HG02763 (cell line): ENCODE measurements around the gene IL24.

Experiments used
- ATAC-seq: cut with Tn5 transposase; IDR thresholded peaks from one replicate; pipeline ENCODE4 v1.9.1; 2021; ENCODE audit warnings: mild to moderate bottlenecking, moderate library complexity; ENCODE audit not compliant: unreplicated experiment

IL24 gene

DNA sequence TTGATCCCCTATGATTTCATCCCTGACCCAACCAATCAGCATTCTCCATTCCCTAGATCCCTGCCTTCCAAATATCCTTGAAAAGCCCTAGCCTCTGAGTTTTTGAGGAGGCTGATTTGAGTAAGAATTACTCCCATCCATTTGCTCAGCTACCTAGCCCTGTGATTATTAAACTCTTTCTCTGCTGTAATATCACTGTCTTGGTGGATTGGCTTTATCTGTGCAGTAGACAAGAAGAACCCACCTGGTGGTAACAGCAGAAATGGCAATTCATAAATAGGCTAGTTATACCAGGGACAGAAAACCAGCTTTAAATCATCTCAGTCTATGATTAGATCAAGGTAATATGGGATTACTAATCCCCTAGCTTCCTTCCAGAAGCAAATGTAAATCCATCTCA is 18.8 kb upstream of the IL24 start:
- no peak for ATAC-seq

GRCh38 chr1:206880314-206880713 is 16.9 kb upstream of the IL24 start:
- no peak for ATAC-seq

GRCh38 chr1:206882555-206882954 is 14.7 kb upstream of the IL24 start:
- ATAC-seq: no peak

GRCh38 chr1:206883160-206883559 is 14.1 kb upstream of the IL24 start:
- ATAC-seq: no peak

DNA sequence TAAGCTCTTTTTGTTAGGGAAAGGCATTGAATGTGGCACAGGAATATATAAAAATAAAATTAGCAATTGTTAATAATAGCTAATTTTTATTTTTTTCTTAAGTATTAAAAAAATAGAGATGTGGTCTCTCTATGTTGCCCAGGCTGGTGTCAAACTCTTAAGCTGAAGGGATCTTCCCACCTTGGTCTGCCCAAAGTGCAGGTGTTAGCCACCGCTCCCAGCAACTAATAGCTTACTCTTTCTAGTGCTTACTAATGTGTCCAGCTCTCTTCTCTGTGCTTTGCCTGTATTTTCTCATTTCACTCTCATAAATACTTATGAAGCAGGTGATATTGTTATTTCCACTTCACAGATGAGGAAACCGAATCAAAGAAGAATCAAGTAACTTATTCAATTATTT is 13.4 kb upstream of the IL24 start:
- no peak for ATAC-seq

- ATAC-seq: no peak
Observed at GRCh38 chr1:206885341-206886060, 11.7 kb upstream of the IL24 start.

DNA sequence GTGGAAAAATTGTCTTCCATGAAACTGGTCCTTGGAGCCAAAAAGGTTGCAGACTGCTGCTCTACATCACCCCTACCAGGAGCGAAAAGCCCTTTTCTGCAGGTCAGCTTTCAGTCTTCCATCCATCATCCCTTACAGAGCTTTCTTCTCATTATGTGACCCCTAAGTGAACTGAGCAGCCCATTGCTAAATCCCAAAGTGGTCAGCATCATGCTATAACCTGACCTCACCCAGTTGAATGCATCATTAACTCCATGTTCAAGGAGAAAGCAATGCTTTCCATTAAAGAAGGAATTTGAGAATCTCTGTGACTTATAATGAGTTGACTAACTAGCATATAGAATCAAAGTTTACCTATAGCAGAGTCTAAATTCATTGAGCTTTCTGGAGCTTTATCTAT is 10.4 kb upstream of the IL24 start:
- ATAC-seq: no peak

GRCh38 chr1:206887701-206888100 is 9.5 kb upstream of the IL24 start:
- no peak for ATAC-seq

GRCh38 chr1:206890125-206891060 is 6.8 kb upstream of the IL24 start:
- no peak for ATAC-seq

DNA sequence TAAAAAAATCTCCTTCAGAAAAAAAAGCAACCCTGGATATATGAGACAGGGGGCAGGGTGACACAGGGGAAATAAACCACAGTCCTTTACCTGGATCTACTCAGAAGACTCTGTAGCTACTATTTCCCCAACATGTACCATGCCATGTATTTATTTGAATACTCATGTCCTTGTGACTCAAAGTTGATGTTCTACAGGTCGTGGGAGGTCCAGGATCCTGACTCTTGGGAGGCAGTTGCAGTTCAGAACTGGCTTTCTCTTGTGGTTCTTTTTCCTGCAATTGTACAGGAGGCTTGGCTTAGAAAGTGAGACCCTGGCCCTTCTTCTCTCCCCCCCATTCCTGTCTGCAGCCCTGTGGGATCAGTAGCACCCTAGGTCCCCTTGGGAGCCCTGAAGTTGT is 5.8 kb upstream of the IL24 start:
- ATAC-seq: no peak

DNA sequence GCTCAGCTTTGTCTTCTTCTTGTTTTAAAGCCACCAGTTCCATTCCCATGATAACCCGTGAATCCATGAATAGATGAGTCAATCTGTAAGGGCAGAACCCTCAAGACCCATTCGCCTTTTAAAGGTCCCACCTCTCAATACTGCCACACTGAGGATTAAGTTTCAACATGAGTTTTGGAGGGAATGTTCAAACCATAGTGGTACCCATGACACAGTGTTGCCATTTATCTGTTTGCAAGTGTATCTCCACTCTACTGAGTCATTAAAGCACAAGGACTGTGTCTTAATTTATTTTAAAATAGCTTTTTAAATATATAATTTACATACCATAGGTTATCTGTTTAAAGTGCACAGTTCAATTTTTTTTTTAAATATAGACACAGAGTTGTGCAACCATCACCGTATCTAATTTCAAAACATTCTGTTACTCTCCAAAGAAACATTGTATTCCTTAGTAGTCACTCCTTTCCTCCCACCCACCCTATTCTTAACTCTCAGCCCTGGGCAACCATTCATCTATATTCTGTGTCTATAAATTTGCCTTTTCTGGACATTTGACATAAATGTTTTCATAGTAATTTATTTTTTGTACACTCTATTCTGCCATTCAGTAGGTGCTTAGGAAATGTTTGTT is 4.8 kb upstream of the IL24 start:
- ATAC-seq: no peak

- no peak for ATAC-seq
Observed at GRCh38 chr1:206893380-206893779, 3.9 kb upstream of the IL24 start.

- ATAC-seq: no peak
Observed at GRCh38 chr1:206895325-206895724, 1.9 kb upstream of the IL24 start.

GRCh38 chr1:206895837-206896242 is 1.4 kb upstream of the IL24 start:
- no peak for ATAC-seq

DNA sequence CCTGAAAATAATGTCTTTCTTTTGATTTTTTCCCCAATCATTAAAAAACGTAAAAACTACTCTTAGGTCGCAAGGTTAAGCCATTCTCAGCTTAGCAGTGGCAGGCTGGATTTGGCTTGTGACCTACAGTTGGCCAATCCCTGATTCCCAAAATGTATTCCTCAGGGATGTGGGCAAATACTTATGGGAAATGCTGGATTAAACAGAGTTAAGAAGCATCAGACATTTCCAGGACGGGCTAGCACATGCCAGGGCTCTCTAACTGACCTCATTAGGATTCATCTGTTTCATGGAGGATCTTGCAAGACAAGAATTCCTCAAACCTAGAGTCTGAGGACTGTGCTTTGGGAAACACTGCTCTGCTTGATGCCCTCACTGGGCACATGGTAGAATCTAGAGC is 982 bp upstream of the IL24 start:
- no peak for ATAC-seq

DNA sequence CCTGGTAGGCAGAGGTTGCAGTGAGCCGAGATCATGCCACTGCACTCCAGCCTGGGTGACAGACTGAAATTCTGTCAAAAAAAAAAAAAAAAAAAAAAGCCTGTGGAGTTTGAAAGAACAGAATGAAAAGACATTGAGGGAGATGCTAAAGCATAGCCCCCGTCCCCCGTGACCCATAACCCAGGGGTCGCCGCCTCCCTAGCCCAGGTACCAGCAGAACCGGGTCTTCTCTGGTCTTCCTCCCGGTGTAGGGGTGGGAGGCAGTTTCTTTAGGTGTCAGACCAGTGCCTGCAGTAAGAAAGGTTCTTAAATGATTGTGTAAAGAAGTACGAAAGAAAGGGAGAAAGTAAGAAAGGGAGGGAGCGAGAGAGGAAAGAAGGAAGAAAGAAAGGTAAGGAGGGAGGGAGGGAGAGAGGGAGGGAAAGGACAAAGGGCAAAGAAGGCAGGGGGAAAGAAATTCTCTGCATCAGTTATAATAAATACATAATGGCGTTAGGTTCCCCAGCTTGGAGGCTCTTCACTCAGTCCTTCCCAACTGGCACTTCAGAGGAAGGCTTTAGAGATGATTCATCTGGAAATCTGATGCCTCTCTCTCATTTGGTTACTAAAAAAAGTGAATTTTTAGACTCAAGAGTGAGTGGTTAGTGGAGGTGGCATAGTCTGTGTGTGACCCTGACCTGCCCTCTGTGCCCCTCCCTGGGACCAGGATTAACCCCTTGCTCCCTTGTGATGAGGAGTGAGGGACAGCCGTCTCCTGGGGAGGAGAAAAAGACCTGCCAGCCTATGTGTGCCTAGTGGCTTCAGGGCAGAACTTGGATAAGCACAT is 1.1 kb downstream of the IL24 start:
- no peak for ATAC-seq

- ATAC-seq: no peak
Observed at GRCh38 chr1:206898915-206899431, 1.7 kb downstream of the IL24 start.

DNA sequence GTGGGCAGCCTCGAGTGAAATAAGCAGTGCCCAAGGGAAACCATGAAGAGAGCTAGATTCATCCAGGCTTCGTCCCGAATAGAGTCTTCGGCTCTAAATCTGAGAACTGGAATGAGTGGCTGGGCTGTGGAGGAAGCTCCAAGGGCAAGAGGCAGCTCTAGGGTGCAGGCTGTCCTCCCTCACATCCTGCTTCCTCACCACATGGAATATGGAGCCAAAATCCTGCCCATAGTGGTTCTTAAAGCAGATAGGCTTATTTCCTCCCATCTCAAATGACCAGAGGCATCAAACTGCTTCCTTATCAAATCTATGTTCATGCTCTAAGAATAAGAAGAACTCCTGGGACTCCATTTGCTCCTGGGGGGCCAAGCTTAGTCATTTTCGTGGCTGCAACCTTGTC is 2.5 kb downstream of the IL24 start:
- ATAC-seq: no peak

DNA sequence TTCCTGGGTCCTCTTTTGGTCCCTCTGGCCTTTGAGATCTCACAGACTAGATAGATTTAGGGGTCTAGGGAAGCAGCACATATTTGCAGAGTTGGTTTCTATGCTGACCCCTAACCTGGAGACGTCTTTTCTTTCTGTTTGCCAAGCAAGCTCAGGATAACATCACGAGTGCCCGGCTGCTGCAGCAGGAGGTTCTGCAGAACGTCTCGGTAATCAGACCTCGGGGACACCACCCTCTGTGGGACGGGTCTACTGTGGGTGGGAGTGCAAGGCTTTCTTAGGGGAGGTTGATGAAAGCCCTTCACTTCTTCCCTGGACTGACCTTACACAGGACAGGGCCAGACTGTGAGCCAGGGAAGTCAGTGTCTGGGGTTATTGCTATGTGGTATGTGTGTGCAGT is 2.9 kb downstream of the IL24 start:
- no peak for ATAC-seq

DNA sequence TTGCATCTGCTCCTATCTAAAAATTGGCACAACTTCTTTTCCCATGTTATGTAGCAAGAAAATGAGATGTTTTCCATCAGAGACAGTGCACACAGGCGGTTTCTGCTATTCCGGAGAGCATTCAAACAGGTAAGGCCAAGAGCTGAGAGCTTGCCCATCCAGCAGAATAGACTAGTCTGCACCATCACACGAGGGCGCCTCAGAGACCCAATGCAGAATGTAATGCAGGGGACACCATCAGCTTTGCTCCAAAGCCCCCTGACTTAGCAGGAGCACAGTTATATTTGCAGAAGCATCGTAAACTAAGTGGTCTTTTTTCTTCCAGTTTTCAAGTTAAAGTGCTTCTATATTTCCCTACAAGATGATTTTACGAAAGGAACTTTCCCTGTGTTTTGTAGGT is 4.7 kb downstream of the IL24 start:
- ATAC-seq: no peak

- no peak for ATAC-seq
Observed at GRCh38 chr1:206902702-206903101, 5.5 kb downstream of the IL24 start.
